GM12875 (cell line): ENCODE data around the gene SIGLEC5.

Source experiments
- H3K4me3 ChIP-seq: one replicate; pipeline ENCODE4 v1.5.1; 2011; ENCODE audit warnings: low read depth, low read length, control low read depth
- CTCF ChIP-seq: IDR thresholded peaks from 2 replicates; pipeline ENCODE4 v1.5.1; 2011; ENCODE audit warnings: low read depth, mild to moderate bottlenecking, control low read depth, inconsistent platforms, low read length, moderate library complexity, borderline replicate concordance; ENCODE audit not compliant: insufficient read depth

Gene SIGLEC5

GRCh38 chr19:51595190-51596175, 34.7 kb downstream of the SIGLEC5 start:
- no peak overlapping the region for H3K4me3 ChIP-seq
- no peak for TF ChIP-seq CTCF

- peak overlapping the region; percentile 48 for H3K4me3 ChIP-seq
- no peak for TF ChIP-seq CTCF
These were observed 35.5 kb downstream of the SIGLEC5 start for GRCh38 chr19:51594774-51595109.

- TF ChIP-seq CTCF, result no peak
- peak overlapping the region; percentile 62 for H3K4me3 ChIP-seq
These were observed 36.0 kb downstream of the SIGLEC5 start for GRCh38 chr19:51593969-51594773.

- peak overlapping the region; percentile 62 for H3K4me3 ChIP-seq
- no peak for TF ChIP-seq CTCF
These were observed 36.9 kb downstream of the SIGLEC5 start for GRCh38 chr19:51593138-51593890.

GRCh38 chr19:51592521-51592920, 37.7 kb downstream of the SIGLEC5 start:
- no peak for TF ChIP-seq CTCF
- H3K4me3 ChIP-seq, result no peak overlapping the region

GRCh38 chr19:51590441-51590840, 39.8 kb downstream of the SIGLEC5 start:
- H3K4me3 ChIP-seq, result no peak overlapping the region
- no peak for TF ChIP-seq CTCF
